Naive thymus-derived CD4-positive, alpha-beta T cell (primary cell): Measurements from ENCODE around the gene EYA2. TPM values are rescaled to one million over a fixed set of nuclear protein-coding genes. Genes with fewer than 3 reads are reported as not detected.

Source experiments
- ATAC-seq: fragments of 150-1000 bp; cut with Tn5 transposase; 2 replicates; pipeline ENCODE4 v1.10.0; 2021; ENCODE audit warnings: mild to moderate bottlenecking, moderate library complexity
- CTCF ChIA-PET: fragments of 350-600 bp; sonication (Branson Sonifier 250); formaldehyde crosslinking; loops from one replicate; lab custom pipeline; 2021; ENCODE audit warnings: antibody characterized with exemption; lab: Charles Lee
- POLR2A ChIA-PET: fragments of 350-600 bp; sonication (Branson Sonifier 250); formaldehyde crosslinking; loops from one replicate; lab custom pipeline; 2021; ENCODE audit warnings: antibody characterized with exemption, inconsistent platforms; lab: Charles Lee
- DNase-seq, 9 donors: peaks; one replicate each; pipeline versions ENCODE4 v3.0.0 to v3.0.0-alpha.2; 2020 to 2022; ENCODE audit warnings: mixed read lengths in 1 of 9
- H3K27ac ChIP-seq: one replicate; pipeline ENCODE4 v1.7.0; 2013; ENCODE audit warnings: mild to moderate bottlenecking, low read depth, low read length, moderate library complexity
- H3K27me3 ChIP-seq, 2 donors: one replicate each; pipeline ENCODE4 v1.7.0; 2013; ENCODE audit warnings: low read length in 2 of 2, mild to moderate bottlenecking in 2 of 2, moderate library complexity in 2 of 2; ENCODE audit not compliant: control insufficient read depth in 2 of 2, insufficient read depth in 2 of 2
- H3K36me3 ChIP-seq, 3 experiments: 1 replicate in 2 of 3; 2 replicates in 1 of 3; pipeline ENCODE4 v1.7.0; 2013; ENCODE audit warnings: low read length in 3 of 3, mild to moderate bottlenecking in 3 of 3, moderate library complexity in 1 of 3; ENCODE audit not compliant: insufficient read depth in 3 of 3, control insufficient read depth in 2 of 3
- H3K4me1 ChIP-seq, 2 donors: one replicate each; pipeline ENCODE4 v1.7.0; 2013; ENCODE audit warnings: low read length in 2 of 2, mild to moderate bottlenecking in 2 of 2, moderate library complexity in 1 of 2; ENCODE audit not compliant: control insufficient read depth in 2 of 2, insufficient read depth in 2 of 2
- H3K4me3 ChIP-seq: 2 replicates; pipeline ENCODE4 v1.7.0; 2013; ENCODE audit warnings: mild to moderate bottlenecking, low read length
- H3K9me3 ChIP-seq, 3 experiments: 1 replicate in 2 of 3; 2 replicates in 1 of 3; pipeline ENCODE4 v1.7.0; 2013; ENCODE audit warnings: low read length in 3 of 3; ENCODE audit not compliant: control insufficient read depth in 2 of 3
- H3K27ac Mint-ChIP-seq, 9 donors: one replicate each; pipeline ENCODE4 v1.8.0; 2020 to 2022; ENCODE audit warnings: mixed read lengths in 9 of 9, mild to moderate bottlenecking in 8 of 9, moderate library complexity in 5 of 9, inconsistent platforms in 2 of 9
- H3K27me3 Mint-ChIP-seq, 5 donors: one replicate each; pipeline ENCODE4 v1.8.0; 2021 to 2022; ENCODE audit warnings: mixed read lengths in 5 of 5, mild to moderate bottlenecking in 1 of 5
- H3K36me3 Mint-ChIP-seq, 5 donors: one replicate each; pipeline ENCODE4 v1.8.0; 2020 to 2022; ENCODE audit warnings: mixed read lengths in 5 of 5, mild to moderate bottlenecking in 3 of 5, inconsistent platforms in 1 of 5
- H3K4me1 Mint-ChIP-seq, 7 donors: one replicate each; pipeline ENCODE4 v1.8.0; 2020 to 2022; ENCODE audit warnings: mixed read lengths in 7 of 7, mild to moderate bottlenecking in 3 of 7, inconsistent platforms in 1 of 7
- H3K4me3 Mint-ChIP-seq, 10 donors: one replicate each; pipeline ENCODE4 v1.8.0; 2020 to 2022; ENCODE audit warnings: mild to moderate bottlenecking in 10 of 10, mixed read lengths in 10 of 10, moderate library complexity in 6 of 10, inconsistent platforms in 2 of 10
- H3K9me3 Mint-ChIP-seq, 11 donors: one replicate each; pipeline ENCODE4 v1.8.0; 2020 to 2022; ENCODE audit warnings: mixed read lengths in 11 of 11, mild to moderate bottlenecking in 4 of 11, inconsistent platforms in 1 of 11, moderate library complexity in 1 of 11
- intact Hi-C, 2 donors: fragments of 100-400 bp; cut with micrococcal nuclease; formaldehyde crosslinking; loops; one replicate each; pipeline ENCODE4 v1.15.1; 2023
- polyA plus RNA-seq, 2 donors: library from polyadenylated mRNA; unstranded; fragments of 300-500 nt; fragmentation: Illumina TruSeq; gene quantifications; one replicate each; pipeline ENCODE4 v1.2.3, GENCODE V29; 2021
- total RNA-seq, 6 experiments: library from RNA in 5 of 6; stranded (reverse) in 5 of 6; gene quantifications; 1 replicate in 5 of 6; 2 replicates in 1 of 6; pipeline ENCODE4 v1.2.3 and lab custom pipeline; 2021 to 2026

Gene EYA2
- total and polyA plus RNA-seq, 7 experiments from 2014 or later: 0.16 TPM; not detected in 6

GRCh38 chr20:47093320-47093966 is 198.8 kb downstream of the EYA2 start:
- H3K27ac ChIP-seq: no peak overlapping the region
- H3K4me3 Mint-ChIP-seq: no peak overlapping the region
- no peak overlapping the region for H3K4me3 ChIP-seq
- ATAC-seq (no peak), DNase-seq (no peak)
- H3K36me3 Mint-ChIP-seq: no peaks in the 10 kb centered on the region
- CTCF ChIA-PET: no interaction called here
- no peaks in the 10 kb centered on the region for H3K9me3 ChIP-seq
- POLR2A ChIA-PET: interaction anchor here (0.6 kb wide), 1 partner anchor 237 kb away, joined by 3 read pairs; no protein-coding TSS in a partner anchor
- H3K36me3 ChIP-seq: no peaks in the 10 kb centered on the region
- no peaks in the 10 kb centered on the region for H3K4me1 ChIP-seq
- H3K9me3 Mint-ChIP-seq: peaks cover 0 to 21% (median 3%) of the 10 kb centered on the region in 11 donors
- peaks cover 8 to 21% (median 15%) of the 10 kb centered on the region in 5 donors for H3K27me3 Mint-ChIP-seq
- H3K27me3 ChIP-seq: no peaks in the 10 kb centered on the region
- no peak overlapping the region for H3K27ac Mint-ChIP-seq
- intact Hi-C loops: no loop called here
- H3K4me1 Mint-ChIP-seq: no peaks in the 10 kb centered on the region

GRCh38 chr20:47095690-47096089 is 201.0 kb downstream of the EYA2 start:
- no peaks in the 10 kb centered on the region for H3K36me3 Mint-ChIP-seq
- H3K4me1 Mint-ChIP-seq: no peaks in the 10 kb centered on the region
- CTCF ChIA-PET: no interaction called here
- Histone ChIP-seq H3K4me3 (no peak overlapping the region), H3K27ac (no peak overlapping the region), H3K9me3 (no peaks in the 10 kb centered on the region), H3K27me3 (no peaks in the 10 kb centered on the region), H3K4me1 (no peaks in the 10 kb centered on the region), H3K36me3 (no peaks in the 10 kb centered on the region)
- peaks cover 0 to 29% (median 8%) of the 10 kb centered on the region in 11 donors for H3K9me3 Mint-ChIP-seq
- H3K27ac Mint-ChIP-seq: no peak overlapping the region
- H3K27me3 Mint-ChIP-seq: peaks cover 8 to 34% (median 17%) of the 10 kb centered on the region in 5 donors
- no peak for ATAC-seq
- intact Hi-C loops: no loop called here
- POLR2A ChIA-PET: no interaction called here
- no peak overlapping the region for H3K4me3 Mint-ChIP-seq
- no peak for DNase-seq

- peaks cover 0 to 46% (median 11%) of the 10 kb centered on the region in 11 donors for H3K9me3 Mint-ChIP-seq
- CTCF ChIA-PET: no interaction called here
- no peak for ATAC-seq
Measured at GRCh38 chr20:47097691-47098622, 203.3 kb downstream of the EYA2 start.

GRCh38 chr20:47099093-47099492 is 204.4 kb downstream of the EYA2 start:
- H3K4me1 ChIP-seq: no peaks in the 10 kb centered on the region
- no peaks in the 10 kb centered on the region for H3K27me3 ChIP-seq
- no peak overlapping the region for H3K4me3 ChIP-seq
- Mint-ChIP-seq H3K9me3 (peaks cover 0 to 54% (median 19%) of the 10 kb centered on the region in 11 donors), H3K36me3 (peaks cover 0 to 1% (median 0%) of the 10 kb centered on the region in 5 donors), H3K4me1 (no peaks in the 10 kb centered on the region), H3K27me3 (peaks cover 4 to 32% (median 23%) of the 10 kb centered on the region in 5 donors), H3K27ac (no peak overlapping the region), H3K4me3 (no peak overlapping the region)
- no peaks in the 10 kb centered on the region for H3K9me3 ChIP-seq
- DNase-seq (no peak), ATAC-seq (no peak)
- ChIA-PET POLR2A (no interaction called here), CTCF (no interaction called here)
- H3K27ac ChIP-seq: no peak overlapping the region
- intact Hi-C loops: no loop called here
- no peaks in the 10 kb centered on the region for H3K36me3 ChIP-seq

More at GRCh38 chr20:47097691-47098622, 203.3 kb downstream of the EYA2 start:
- Histone ChIP-seq H3K4me3 (no peak overlapping the region), H3K27me3 (no peaks in the 10 kb centered on the region), H3K36me3 (no peaks in the 10 kb centered on the region), H3K4me1 (no peaks in the 10 kb centered on the region), H3K9me3 (no peaks in the 10 kb centered on the region), H3K27ac (no peak overlapping the region)
- no peak for DNase-seq
- intact Hi-C loops: no loop called here
- Mint-ChIP-seq H3K4me3 (no peak overlapping the region), H3K27me3 (peaks cover 7 to 36% (median 22%) of the 10 kb centered on the region in 5 donors), H3K4me1 (no peaks in the 10 kb centered on the region), H3K27ac (no peak overlapping the region), H3K36me3 (no peaks in the 10 kb centered on the region)
- POLR2A ChIA-PET: no interaction called here

GRCh38 chr20:47099825-47100441 is 205.3 kb downstream of the EYA2 start:
- no peak overlapping the region for H3K27ac Mint-ChIP-seq

GRCh38 chr20:47102629-47103028 is 208.0 kb downstream of the EYA2 start:
- Mint-ChIP-seq H3K4me1 (no peaks in the 10 kb centered on the region), H3K27me3 (peaks cover 7 to 44% (median 41%) of the 10 kb centered on the region in 5 donors), H3K9me3 (peaks cover 0 to 56% (median 10%) of the 10 kb centered on the region in 11 donors), H3K27ac (peak overlapping the region in 1 of 9 donors; percentile 55), H3K4me3 (no peak overlapping the region), H3K36me3 (peaks cover 0 to 3% (median 0%) of the 10 kb centered on the region in 5 donors)
- Histone ChIP-seq H3K36me3 (no peaks in the 10 kb centered on the region), H3K4me1 (no peaks in the 10 kb centered on the region), H3K4me3 (no peak overlapping the region), H3K27ac (no peak overlapping the region), H3K9me3 (no peaks in the 10 kb centered on the region), H3K27me3 (no peaks in the 10 kb centered on the region)
- intact Hi-C loops: no loop called here
- DNase-seq: no peak
- ATAC-seq: no peak
- ChIA-PET POLR2A (no interaction called here), CTCF (no interaction called here)

More at GRCh38 chr20:47099825-47100441, 205.3 kb downstream of the EYA2 start:
- Histone ChIP-seq H3K4me1 (no peaks in the 10 kb centered on the region), H3K9me3 (no peaks in the 10 kb centered on the region), H3K27me3 (no peaks in the 10 kb centered on the region), H3K27ac (no peak overlapping the region), H3K4me3 (no peak overlapping the region), H3K36me3 (no peaks in the 10 kb centered on the region)
- Mint-ChIP-seq H3K36me3 (peaks cover 0 to 1% (median 0%) of the 10 kb centered on the region in 5 donors), H3K4me3 (no peak overlapping the region), H3K27me3 (peaks cover 7 to 32% (median 28%) of the 10 kb centered on the region in 5 donors), H3K4me1 (no peaks in the 10 kb centered on the region), H3K9me3 (peaks cover 0 to 55% (median 16%) of the 10 kb centered on the region in 11 donors)
- ChIA-PET POLR2A (no interaction called here), CTCF (no interaction called here)
- ATAC-seq (no peak), DNase-seq (no peak)
- intact Hi-C loops: no loop called here
